A673 (cell line): ENCODE measurements around the gene NGEF.

ENCODE experiments used
- EZH2 ChIP-seq: fragments of 200-600 bp; sonication (generic); IDR thresholded peaks from 2 replicates; pipeline ENCODE4 v1.6.1; 2017; ENCODE audit warnings: borderline replicate concordance, low read depth, mild to moderate bottlenecking, mixed read lengths, antibody characterized with exemption, low read length; ENCODE audit not compliant: poor library complexity, severe bottlenecking
- TF ChIP-seq, protein P1 (sequence below): fragments of 300-800, 200-600 bp; sonication (generic); conservative IDR thresholded peaks from 2 replicates; pipeline ENCODE4 v1.5.1; 2017; ENCODE audit warnings: low read depth, mild to moderate bottlenecking, antibody characterized with exemption, low read length, moderate library complexity, mixed read lengths

GRCh38 chr2:232884001-232884421 is 129.0 kb downstream of the NGEF start:
- TF ChIP-seq, protein P1, sequence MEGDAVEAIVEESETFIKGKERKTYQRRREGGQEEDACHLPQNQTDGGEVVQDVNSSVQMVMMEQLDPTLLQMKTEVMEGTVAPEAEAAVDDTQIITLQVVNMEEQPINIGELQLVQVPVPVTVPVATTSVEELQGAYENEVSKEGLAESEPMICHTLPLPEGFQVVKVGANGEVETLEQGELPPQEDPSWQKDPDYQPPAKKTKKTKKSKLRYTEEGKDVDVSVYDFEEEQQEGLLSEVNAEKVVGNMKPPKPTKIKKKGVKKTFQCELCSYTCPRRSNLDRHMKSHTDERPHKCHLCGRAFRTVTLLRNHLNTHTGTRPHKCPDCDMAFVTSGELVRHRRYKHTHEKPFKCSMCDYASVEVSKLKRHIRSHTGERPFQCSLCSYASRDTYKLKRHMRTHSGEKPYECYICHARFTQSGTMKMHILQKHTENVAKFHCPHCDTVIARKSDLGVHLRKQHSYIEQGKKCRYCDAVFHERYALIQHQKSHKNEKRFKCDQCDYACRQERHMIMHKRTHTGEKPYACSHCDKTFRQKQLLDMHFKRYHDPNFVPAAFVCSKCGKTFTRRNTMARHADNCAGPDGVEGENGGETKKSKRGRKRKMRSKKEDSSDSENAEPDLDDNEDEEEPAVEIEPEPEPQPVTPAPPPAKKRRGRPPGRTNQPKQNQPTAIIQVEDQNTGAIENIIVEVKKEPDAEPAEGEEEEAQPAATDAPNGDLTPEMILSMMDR: no peak
- TF ChIP-seq EZH2: no peak
